Measurements from ENCODE around the gene SMU1. TPM values are rescaled to one million over a fixed set of nuclear protein-coding genes. Genes with fewer than 3 reads are reported as not detected.

SMU1 gene
- total and polyA plus RNA-seq, 2 of the 13 experiments (the other 11 are each of a cell fraction or from before 2014, with no cell fraction given) = 12.9 to 36.6 TPM

DNA sequence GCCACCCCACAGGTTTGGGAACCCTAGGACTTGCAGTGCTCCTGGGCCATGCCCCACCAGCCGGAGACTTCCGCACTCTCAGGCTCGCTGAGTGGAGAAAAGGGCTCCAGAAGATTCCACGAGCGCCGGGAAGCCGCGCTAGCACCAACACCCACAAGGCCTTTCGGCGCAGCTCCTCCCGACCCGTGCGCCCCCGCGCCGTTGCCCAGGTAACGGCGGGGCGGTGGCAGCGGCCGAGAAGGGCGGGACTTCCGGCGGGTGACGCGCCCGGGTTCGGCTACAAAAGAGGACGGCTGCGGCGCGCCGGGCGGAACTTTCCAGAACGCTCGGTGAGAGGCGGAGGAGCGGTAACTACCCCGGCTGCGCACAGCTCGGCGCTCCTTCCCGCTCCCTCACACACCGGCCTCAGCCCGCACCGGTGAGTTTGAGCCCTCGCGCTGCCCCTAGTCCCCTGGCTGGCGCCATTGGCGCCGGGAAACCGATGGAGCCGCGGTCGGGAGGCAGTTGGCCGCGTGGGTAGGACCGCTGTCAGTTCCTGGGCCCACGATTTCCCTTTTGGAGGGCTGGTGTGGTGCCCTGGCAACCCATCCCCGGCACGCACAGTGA is 51.4 kb downstream of the SMU1 start, which contains the start of gene DNAJA1 (continued):
- TF ChIP-seq DRAP1 (CRISPR knock-in tag; IDR thresholded peaks at IDR 0.05) (peak; percentile 99), NR2C2 (CRISPR knock-in tag; IDR thresholded peaks at IDR 0.05; ENCODE audit: borderline replicate concordance) (0 out of 2 replicates have a peak, but pooled peaks have one; percentile 25), ZNF121 (CRISPR knock-in tag; IDR thresholded peaks at IDR 0.05) (no peak), MAFG (CRISPR knock-in tag; IDR thresholded peaks at IDR 0.05) (no peak), NFE2L2 (IDR thresholded peaks at IDR 0.05; ENCODE audit: low read length) (no peak), KDM5B (CRISPR knock-in tag; IDR thresholded peaks at IDR 0.05; ENCODE audit: borderline replicate concordance) (peak; percentile 98), EP300 (IDR thresholded peaks at IDR 0.05; ENCODE audit: low read depth in 2 of 2, low read length in 2 of 2) (no peak; a peak in 1 of 4 replicates), EP300 (CRISPR knock-in tag; IDR thresholded peaks at IDR 0.05; ENCODE audit: borderline replicate concordance) (no peak; the same call in 1 of the 2 replicates), ZNF383 (CRISPR knock-in tag; IDR thresholded peaks at IDR 0.05; ENCODE audit: borderline replicate concordance) (peak; percentile 72; the same call in 1 of the 2 replicates), CCDC6 (CRISPR knock-in tag; IDR thresholded peaks at IDR 0.05) (peak; percentile 84; the same call in 1 of the 2 replicates), GPBP1L1 (CRISPR knock-in tag; IDR thresholded peaks at IDR 0.05) (no peak), ZC3H4 (CRISPR knock-in tag; IDR thresholded peaks at IDR 0.05; ENCODE audit: borderline replicate concordance) (0 out of 2 replicates have a peak, but pooled peaks have one; percentile 23), ZSCAN21 (CRISPR knock-in tag; IDR thresholded peaks at IDR 0.05; ENCODE audit: borderline replicate concordance) (peak; percentile 86; the same call in 1 of the 2 replicates), SIN3B (IDR thresholded peaks at IDR 0.05; ENCODE audit: low read length) (peak; percentile 36; the same call in 1 of the 2 replicates), ZNF639 (CRISPR knock-in tag; conservative IDR thresholded peaks at IDR 0.05) (peak; percentile 73; the same call in 1 of the 2 replicates), DNMT3B (CRISPR knock-in tag; conservative IDR thresholded peaks at IDR 0.05) (peak; percentile 87; the same call in 1 of the 2 replicates), ZNF607 (CRISPR knock-in tag; IDR thresholded peaks at IDR 0.05; ENCODE audit: borderline replicate concordance) (peak; percentile 48; the same call in 1 of the 2 replicates), ZBTB7A (CRISPR knock-in tag; IDR thresholded peaks at IDR 0.05) (no peak; the same call in 1 of the 2 replicates), HNF4A (CRISPR knock-in tag; IDR thresholded peaks at IDR 0.05) (no peak), SNAI1 (CRISPR knock-in tag; IDR thresholded peaks at IDR 0.05; ENCODE audit: borderline replicate concordance) (peak; percentile 89; the same call in 1 of the 2 replicates), TMF1 (CRISPR knock-in tag; IDR thresholded peaks at IDR 0.05; ENCODE audit: low read depth) (peak; percentile 95), ZMYM3 (CRISPR knock-in tag; IDR thresholded peaks at IDR 0.05) (no peak), MZF1 (CRISPR knock-in tag; IDR thresholded peaks at IDR 0.05; ENCODE audit: borderline replicate concordance) (no peak)
- TF ChIP-seq, protein P1, sequence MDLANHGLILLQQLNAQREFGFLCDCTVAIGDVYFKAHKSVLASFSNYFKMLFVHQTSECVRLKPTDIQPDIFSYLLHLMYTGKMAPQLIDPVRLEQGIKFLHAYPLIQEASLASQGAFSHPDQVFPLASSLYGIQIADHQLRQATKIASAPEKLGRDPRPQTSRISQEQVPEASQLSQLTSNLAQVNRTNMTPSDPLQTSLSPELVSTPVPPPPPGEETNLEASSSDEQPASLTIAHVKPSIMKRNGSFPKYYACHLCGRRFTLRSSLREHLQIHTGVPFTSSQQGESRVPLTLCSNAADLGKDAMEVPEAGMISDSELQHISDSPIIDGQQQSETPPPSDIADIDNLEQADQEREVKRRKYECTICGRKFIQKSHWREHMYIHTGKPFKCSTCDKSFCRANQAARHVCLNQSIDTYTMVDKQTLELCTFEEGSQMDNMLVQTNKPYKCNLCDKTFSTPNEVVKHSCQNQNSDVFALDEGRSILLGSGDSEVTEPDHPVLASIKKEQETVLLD (CRISPR knock-in tag; IDR thresholded peaks at IDR 0.05; ENCODE audit: low read depth) = peak; percentile 85
- TF ChIP-seq, protein P2, sequence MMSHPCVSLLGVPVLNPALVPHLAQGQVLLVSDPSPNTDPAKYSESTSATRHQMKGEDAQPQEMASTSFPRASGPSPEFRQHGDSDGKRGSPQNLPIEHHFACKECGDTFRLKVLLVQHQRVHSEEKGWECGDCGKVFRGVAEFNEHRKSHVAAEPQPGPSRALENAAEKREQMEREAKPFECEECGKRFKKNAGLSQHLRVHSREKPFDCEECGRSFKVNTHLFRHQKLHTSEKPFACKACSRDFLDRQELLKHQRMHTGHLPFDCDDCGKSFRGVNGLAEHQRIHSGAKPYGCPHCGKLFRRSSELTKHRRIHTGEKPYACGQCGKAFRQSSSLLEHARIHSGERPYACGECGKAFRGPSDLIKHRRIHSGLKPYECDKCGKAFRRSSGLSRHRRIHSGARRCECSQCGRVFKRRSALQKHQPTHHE (CRISPR knock-in tag; IDR thresholded peaks at IDR 0.05; ENCODE audit: borderline replicate concordance) = peak; percentile 80; the same call in 1 of the 2 replicates
